Measurements from ENCODE around the gene HBA1.
"Not testable (repeated sequence)": the region's sequence is repeated elsewhere in the genome, so short reads cannot be mapped to it uniquely, and the experiment has no call there.

The HBA1 gene

DNA sequence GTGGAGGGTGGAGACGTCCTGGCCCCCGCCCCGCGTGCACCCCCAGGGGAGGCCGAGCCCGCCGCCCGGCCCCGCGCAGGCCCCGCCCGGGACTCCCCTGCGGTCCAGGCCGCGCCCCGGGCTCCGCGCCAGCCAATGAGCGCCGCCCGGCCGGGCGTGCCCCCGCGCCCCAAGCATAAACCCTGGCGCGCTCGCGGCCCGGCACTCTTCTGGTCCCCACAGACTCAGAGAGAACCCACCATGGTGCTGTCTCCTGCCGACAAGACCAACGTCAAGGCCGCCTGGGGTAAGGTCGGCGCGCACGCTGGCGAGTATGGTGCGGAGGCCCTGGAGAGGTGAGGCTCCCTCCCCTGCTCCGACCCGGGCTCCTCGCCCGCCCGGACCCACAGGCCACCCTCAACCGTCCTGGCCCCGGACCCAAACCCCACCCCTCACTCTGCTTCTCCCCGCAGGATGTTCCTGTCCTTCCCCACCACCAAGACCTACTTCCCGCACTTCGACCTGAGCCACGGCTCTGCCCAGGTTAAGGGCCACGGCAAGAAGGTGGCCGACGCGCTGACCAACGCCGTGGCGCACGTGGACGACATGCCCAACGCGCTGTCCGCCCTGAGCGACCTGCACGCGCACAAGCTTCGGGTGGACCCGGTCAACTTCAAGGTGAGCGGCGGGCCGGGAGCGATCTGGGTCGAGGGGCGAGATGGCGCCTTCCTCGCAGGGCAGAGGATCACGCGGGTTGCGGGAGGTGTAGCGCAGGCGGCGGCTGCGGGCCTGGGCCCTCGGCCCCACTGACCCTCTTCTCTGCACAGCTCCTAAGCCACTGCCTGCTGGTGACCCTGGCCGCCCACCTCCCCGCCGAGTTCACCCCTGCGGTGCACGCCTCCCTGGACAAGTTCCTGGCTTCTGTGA is at the start of gene HBA1:
TSS of gene HBA1 (plus strand) at position 204 of the 906 bp plus-strand sequence. CDS start at position 241, 37 bp downstream.
- DNase-seq (ENCODE audit: low read depth in 2 of 2), result not testable (repeated sequence)

DNA sequence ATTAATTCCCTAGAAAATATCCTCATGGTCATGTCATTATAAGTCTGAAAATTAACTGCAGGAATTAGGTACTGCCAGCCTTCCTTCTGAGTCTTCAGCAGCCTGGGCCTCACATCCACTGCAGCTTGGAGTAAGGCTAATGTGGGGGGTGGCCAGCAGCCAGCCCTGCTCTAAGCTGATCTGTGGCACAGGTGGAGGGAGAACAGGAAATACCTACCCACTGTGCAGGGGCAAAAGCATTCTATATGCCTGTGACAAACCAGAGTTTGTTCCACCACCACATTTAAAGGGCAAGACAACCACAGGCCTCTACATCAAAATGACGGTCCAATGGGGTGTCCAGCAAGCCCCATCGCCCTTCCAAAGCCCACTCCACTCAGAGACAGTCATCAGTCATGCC is 47.4 kb upstream of the HBA1 start:
- DNase-seq (ENCODE audit: low read depth in 2 of 2), result no peak

DNA sequence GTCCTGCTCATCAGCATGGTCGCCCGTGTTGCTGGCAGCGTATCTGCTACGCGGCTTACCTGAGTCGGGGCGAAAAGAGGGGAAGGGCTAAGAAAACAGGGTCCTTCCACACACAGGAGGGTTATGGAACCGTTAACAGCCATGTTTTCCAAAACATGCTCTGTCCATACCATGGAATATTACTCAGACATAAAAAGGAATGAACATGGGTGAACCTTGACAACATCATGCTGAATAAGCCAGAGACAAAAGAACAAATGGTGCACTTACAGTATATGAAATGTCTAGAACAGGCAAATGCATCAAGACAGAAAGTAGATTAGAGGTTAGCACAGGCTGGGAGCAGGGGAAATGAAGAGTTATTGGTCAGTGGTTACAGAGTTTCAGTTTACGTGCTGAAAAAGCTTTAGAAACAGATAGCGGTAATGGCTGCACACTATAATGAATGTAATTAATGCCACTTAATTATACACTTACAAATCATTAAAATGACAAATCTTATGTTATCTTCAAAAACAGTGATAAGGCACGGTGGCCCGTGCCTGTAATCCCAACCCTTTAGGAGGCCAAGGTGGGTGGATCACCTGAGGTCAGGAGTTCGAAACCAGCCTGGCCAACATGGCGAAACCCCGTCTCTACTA is 45.8 kb upstream of the HBA1 start:
- DNase-seq (ENCODE audit: low read depth in 2 of 2), result no peak

DNA sequence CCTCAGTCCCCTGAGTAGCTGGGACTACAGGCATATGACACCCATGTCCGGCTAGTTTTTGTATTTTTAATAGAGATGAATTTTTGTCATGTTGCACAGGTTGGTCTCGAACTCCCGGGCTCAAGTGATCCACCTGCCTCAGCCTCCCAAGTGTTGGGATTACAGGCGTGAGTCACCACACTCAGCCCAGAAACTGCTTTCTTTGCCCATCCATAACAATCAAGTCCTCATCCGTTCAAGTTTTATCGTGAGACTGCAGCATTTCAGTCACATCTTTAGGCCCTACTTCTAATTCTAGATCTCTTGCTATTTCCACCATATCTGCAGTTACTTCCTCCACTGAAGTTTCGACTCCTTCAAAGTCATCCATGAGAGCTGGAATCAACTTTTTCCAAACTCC is 44.4 kb upstream of the HBA1 start:
- DNase-seq (ENCODE audit: low read depth in 2 of 2), result no peak

DNA sequence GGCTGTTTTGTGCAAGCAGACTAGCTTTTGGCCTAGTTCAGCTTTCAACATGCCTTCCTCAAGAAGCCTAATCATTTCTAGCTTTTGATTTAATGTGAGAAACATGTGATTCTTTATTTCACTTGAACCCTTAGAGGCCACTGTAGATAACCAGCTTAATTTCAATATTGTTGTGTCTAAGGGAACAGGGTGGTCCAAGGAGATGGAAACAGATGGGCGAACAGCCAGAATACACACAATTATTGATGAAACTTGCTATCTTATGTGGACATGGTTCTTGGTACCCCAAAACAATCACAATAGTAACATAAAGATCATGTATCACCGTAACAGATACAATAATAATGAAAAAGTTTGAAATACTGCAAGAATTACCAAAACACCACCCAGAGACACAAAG is 42.8 kb upstream of the HBA1 start:
- DNase-seq (ENCODE audit: low read depth in 2 of 2), result no peak

- DNase-seq (ENCODE audit: low read depth in 2 of 2), result no peak
Measured at GRCh38 chr16:138049-138417, 38.4 kb upstream of the HBA1 start.

- no peak for DNase-seq (ENCODE audit: low read depth in 2 of 2)
Measured at GRCh38 chr16:140175-140857, 36.2 kb upstream of the HBA1 start.

DNA sequence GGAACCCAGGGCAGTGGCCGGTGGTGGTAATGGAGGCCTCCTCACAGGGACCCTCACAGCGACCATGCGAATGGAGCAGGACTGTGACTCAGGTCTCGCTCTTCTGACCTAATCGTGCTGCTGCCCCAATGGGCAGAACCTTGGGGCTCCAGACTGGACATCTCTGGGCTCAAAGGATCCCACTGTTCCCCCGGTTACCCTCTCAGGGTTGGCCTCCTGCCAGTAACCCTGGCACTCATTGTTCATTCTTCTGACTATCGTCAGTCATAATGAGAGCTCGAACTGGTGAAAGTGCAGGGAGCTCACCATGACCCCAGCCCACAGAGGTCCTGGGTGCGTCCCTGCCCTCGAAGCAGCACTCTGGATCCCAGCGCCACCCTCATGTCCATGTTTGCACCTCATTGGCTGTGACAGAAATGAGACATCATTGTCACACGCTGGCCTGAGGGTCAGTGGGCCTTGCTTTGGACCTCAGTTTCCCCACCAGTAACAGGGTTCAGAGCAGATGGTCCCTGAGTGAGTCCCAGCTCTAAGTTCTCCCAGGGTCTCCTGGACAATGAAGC is 34.0 kb upstream of the HBA1 start:
- no peak for DNase-seq (ENCODE audit: low read depth in 2 of 2)

GRCh38 chr16:143047-143446 is 33.4 kb upstream of the HBA1 start:
- no peak for DNase-seq (ENCODE audit: low read depth in 2 of 2)

DNA sequence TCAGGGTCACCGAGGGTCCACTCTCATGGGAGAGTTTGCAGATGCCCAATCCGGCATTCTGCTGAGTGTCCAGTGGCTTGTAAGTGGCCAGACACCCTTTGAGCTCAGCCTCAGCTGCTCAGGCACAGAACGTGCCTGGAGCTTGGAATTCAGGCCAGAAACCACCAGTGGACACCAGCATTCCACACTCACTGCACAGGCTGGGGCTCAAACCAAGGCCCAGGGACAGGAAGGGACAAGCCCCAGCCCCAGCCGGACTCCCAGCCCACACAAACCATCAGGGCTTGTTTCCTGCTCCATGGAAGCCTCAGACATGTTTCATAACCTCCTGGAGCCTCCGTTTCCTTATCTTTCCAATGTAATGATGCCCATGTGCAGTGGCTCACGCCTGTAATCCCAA is 33.0 kb upstream of the HBA1 start:
- no peak for DNase-seq (ENCODE audit: low read depth in 2 of 2)

GRCh38 chr16:144797-145252 is 31.7 kb upstream of the HBA1 start:
- DNase-seq (ENCODE audit: low read depth in 2 of 2), result no peak

GRCh38 chr16:146646-147045 is 29.8 kb upstream of the HBA1 start:
- DNase-seq (ENCODE audit: low read depth in 2 of 2), result no peak

GRCh38 chr16:149024-149660 is 27.3 kb upstream of the HBA1 start:
- no peak for DNase-seq (ENCODE audit: low read depth in 2 of 2)

GRCh38 chr16:152141-153128 is 24.0 kb upstream of the HBA1 start, which contains the start of gene HBZ:
TSS of gene HBZ (plus strand) at chr16:152644. CDS start at chr16:152910, 266 bp downstream.
- no peak for DNase-seq (ENCODE audit: low read depth in 2 of 2)

GRCh38 chr16:153129-153521 is 23.4 kb upstream of the HBA1 start:
- not testable (repeated sequence) for DNase-seq (ENCODE audit: low read depth in 2 of 2)

- not testable (repeated sequence) for DNase-seq (ENCODE audit: low read depth in 2 of 2)
Measured at GRCh38 chr16:153550-154216, 22.8 kb upstream of the HBA1 start.

DNA sequence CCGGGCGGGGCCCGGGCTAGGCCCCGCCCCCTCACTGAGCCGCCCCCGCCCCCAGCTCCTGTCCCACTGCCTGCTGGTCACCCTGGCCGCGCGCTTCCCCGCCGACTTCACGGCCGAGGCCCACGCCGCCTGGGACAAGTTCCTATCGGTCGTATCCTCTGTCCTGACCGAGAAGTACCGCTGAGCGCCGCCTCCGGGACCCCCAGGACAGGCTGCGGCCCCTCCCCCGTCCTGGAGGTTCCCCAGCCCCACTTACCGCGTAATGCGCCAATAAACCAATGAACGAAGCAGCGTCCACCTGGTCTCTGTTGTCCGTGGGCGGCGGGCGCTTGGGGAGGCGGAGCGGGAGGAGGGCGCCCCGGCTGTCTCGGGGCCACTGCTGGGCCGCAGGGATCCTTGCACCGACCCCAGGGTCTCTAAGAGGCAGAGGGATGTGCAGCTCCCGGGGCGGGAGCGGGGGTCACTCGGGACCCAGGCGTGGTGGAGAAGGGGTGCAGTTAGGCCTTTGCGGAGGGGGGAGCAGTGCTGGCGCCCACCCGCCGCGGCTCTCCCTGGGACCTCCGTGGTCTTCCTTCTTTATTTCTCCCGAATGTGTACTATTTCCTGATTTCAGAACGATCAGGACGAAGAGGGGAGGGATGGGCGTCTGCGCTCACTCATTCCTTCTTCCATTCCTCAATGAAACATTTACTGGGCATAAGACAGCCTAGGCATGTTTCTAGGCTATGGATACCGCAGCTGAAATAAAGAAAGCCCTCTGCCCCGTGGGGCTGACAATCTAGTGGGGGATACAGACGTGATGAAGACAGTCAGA is 22.1 kb upstream of the HBA1 start:
- DNase-seq (ENCODE audit: low read depth in 2 of 2), result no peak

- no peak for DNase-seq (ENCODE audit: low read depth in 2 of 2)
Measured at GRCh38 chr16:155031-155398, 21.5 kb upstream of the HBA1 start.
